HG03175 (cell line): ENCODE results near the gene RASIP1.
A peak's percentile ranks its signal among the peaks of the same experiment; 100 is the strongest.
"Not testable (repeated sequence)": the region's sequence is repeated elsewhere in the genome, so short reads cannot be mapped to it uniquely, and the experiment has no call there.

Experiments
- ATAC-seq: cut with Tn5 transposase; IDR thresholded peaks from one replicate; pipeline ENCODE4 v1.9.1; 2021; ENCODE audit warnings: mild to moderate bottlenecking, moderate library complexity; ENCODE audit not compliant: unreplicated experiment

The RASIP1 gene

DNA sequence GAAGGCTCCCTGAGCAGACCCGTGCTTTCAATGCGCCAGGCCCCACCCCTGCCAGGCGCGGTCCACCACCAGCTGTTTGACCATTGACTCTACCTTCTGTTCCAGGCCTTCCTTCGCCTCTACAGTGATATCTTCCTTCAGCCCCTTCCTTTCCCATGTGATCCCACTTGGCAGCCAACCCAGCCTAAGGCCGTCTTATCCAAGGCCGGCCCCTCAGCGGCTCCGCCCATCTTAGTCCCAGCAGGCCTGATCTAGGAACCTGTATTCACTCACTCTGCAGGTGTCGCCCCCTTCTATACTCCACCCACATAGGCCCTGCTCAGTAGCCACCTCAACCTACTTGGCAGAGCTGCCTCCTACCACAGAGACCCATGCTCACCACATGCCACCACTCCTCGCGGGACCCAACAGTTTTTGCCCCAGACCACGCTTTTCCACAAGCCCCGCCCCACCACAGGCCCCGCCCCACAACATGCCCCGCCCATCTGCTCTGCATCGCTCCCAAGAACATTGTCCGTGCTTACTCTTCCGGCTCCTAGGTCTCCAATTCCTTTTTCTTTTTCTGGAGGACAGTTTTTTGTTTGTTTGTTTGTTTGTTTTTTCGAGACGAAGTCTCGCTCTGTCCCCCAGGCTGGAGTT, 2.9 kb downstream of the RASIP1 start:
- no peak for ATAC-seq

DNA sequence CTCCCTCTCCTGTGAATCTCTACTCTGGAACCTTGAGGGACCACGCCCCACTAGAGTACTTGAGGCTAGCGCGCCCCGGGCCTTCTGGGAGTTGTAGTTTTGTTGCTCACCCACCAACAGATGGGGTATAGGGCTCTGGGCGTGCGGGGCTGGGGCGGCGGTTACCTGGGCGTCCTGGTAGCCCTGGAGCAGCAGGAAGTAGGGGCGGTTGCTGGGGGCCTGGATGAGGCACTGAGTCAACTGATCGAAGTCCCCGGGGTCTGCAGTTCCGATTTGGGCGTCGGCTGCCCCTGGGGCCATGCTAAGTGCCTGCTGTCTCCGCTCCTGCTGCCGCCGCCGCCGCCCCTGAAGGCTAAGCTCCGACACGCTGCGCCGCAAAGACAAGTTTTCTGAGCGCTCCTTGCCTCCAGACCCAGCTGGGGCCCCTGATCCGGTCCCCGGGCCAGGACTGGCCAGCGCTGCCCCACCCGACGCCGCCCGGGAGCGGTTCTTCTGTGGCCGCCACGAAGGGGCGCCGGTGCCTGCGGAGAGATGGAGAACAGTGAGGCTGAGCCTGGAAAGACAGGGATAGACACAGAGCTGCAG, 5.3 kb downstream of the RASIP1 start:
- ATAC-seq = no peak

DNA sequence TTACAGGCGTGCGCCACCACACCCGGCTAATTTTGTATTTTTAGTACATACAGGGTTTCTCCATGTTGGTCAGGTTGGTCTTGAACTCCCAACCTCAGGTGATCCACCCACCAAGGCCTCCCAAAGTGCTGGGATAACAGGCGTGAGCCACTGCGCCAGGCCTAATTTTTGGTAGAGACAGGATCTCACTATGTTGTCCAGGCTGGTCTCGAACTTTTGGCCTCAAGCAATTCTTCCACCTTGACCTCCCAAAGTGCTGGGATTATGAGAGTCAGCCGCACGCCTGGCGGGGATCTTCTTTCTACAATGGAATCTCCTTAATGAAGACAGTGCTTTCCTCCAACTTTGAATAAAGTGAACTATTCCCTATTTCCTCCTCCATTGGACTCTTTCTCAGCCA, 5.8 kb downstream of the RASIP1 start:
- no peak for ATAC-seq

DNA sequence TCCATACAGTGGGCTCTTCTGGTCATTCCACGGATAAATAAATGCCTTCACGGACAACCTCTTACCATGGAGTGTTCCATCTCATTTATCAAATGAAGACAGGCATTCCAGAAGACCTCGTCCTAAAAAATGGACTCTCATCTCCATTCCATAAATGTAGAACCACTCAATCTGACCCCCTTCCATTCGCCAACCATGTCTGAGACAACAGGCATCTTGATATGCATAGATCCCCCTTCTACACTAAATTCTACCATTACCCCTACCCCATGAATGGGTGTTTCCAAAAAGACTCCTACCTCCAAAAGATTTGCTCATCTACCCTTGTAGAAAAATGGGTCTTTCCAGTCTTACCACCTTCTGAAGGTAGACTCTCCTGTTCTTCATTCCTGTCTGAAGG, 9.0 kb downstream of the RASIP1 start:
- no peak for ATAC-seq

DNA sequence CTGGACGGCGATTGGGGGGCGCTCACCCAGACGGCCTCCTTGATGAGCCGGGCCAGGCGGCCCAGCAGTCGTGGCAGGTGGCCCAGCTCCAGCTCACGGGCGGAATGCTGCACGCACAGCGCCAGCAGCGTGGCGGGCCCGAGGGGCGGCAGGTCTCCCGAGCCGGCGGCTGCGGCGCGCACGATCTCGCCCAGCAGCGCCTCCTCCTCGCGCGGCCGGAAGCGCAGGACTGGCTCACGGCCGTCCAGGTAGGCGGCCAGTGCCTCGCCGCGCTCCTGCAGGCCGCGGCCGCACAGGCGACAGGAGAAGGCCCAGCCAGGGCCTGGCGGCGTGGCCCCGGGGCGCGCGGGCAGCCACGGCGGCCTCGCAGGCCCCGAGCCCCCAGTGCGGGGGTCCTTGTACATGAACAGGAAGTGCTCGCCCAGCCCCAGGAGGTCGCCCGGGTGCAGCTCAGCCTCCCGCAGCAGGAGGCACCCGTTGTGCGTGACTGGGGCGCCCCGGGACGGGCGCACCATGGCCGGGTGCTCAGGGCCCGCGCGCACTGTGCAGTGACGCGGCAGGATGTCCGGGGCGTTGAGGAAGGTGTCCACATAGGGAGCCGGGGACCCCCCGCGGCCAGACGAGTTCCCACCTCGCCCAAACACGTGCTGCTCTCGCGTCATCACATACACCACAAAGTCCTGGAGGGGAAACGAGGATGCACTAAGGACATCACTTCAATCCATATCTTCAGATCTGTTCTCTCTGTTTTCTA, 11.3 kb downstream of the RASIP1 start:
- ATAC-seq = no peak

DNA sequence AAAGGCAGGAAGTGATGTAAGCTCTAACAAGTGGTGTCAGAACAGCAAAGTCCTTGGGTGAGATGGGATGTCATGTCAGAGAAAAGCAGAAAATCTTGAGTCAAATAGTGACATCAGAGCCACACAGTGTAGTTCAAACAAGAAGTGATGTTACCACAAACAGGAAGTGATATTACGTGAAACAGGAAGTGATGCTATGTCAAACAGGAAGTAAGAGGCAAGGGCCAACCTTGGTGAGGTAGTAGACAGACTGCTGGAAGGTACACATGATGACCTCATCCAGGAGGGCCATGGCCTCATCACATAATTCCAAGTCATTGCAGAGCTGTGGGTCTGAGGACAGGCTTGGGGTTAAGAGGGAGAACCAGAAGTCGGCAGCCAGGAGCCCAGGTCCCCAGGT, 13.9 kb downstream of the RASIP1 start:
- ATAC-seq = no peak

DNA sequence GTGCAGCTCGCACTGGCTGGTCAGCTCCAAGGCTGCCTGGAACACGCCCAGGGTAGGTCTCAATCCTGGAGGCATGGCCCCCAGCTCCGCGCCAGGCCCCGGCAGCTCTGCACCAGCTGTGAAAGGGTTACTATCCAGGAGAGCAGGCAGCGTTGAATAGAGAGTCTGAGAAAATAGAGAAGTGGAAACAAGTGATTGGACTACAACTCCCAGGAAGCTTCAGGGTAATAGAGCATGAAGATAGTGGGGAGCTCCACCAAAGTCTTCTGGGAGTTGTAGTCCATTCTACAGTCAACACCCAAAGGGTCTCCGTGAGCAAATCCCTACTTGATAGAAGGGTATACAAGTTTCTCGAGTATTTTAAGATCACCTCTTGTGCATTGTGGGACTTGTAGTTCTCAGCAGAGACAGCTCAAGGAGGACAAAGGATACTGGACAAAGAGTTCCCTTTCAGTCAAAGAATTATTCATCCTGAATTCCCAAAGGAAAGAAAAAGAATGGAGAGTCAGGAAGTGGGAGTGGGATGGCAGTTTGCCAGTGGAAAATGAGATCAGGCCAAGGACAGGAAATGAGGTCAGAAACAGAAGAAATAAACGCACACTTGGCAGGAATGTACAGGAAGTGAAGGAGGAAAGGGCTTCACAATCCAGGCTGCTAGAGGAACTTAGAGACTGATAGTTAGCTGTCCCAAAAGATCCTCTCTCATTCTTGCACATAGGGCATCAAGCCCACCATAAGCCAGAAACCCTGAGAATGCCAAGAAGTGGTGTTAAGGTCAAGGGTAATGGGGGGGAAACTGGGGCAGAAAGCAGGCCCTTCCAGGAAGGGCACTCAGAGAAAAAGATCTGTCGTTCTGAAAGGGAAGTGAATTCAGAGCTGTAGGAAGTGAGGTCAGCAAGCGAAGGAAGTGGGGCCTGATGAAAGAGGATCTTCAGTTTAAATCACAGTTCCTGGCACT, 15.3 kb downstream of the RASIP1 start:
- ATAC-seq = no peak

DNA sequence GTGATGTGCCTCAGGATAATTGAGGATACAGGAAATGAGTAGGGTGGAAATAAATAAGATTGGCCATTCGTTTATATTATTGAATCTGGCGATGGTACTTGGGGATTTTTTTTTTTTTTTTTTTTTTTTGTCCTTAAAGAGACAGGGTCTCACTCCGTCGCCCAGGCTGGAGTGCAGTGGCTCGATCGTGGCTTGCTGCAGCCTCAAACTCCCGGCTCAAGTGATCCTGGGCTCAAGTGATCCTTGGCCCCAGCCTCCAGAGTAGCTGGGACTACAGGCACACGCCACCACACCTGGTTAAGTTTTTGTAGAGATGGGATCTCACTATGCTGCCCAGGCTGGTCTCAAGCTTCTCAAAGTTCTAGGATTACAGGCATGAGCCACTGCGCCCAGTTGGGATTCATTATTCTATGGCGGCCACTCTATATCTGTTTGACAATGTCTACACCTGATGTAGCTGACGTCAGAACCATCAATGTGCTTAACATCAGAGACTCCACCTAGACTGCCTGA, 18.2 kb downstream of the RASIP1 start:
- no peak for ATAC-seq

DNA sequence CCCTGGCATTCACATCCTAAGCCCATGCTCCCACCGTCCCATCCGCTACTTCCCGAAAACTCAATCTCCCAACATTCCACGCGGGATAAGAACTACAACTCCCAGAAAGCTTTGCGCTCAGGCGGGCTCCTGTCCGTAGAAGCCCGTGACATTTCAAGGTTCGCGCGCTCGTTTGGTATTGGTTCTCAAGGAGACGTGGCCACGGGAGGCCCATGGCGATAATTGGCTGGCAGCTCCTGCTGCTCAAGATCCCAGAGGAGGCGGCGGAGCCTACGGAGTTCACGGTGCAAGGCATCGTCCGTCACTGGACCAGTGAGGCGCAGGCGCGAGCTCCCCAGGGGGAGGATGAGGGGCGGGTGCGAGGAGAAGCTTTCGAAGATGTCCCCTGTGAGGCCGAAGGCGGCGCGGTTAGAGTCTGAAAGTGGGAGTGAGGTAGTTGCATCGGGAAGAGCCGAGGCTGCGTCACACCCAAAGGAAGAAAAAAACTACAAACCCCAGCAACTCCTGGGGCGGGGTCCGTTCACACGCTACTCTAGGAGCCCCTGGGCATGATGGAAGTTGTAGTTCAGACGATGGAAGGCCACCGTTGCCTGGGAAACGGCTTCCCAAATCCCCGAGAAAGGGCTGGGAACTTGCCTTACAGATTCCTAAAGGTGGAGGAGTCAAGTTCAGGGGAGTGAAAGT, 19.7 kb downstream of the RASIP1 start:
- peak; percentile 78 for ATAC-seq

DNA sequence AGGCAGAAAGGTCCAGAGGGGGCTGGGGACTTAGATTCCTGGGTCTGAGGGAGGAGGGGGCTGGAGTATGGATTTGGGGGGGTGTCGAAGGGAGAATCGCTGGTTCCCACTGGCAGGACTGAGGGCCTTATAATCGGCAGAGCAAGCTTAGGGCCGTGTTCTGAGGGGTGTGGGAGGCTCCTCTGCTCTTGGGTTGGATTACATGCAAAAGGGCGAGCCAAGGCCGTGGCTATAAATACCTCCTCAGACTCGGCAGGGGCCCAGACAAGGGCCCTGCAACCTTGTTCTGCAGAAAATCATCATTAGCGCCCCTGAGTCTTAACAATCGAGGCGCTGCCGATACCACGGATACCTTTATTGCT, 20.2 kb downstream of the RASIP1 start:
- ATAC-seq = no peak

DNA sequence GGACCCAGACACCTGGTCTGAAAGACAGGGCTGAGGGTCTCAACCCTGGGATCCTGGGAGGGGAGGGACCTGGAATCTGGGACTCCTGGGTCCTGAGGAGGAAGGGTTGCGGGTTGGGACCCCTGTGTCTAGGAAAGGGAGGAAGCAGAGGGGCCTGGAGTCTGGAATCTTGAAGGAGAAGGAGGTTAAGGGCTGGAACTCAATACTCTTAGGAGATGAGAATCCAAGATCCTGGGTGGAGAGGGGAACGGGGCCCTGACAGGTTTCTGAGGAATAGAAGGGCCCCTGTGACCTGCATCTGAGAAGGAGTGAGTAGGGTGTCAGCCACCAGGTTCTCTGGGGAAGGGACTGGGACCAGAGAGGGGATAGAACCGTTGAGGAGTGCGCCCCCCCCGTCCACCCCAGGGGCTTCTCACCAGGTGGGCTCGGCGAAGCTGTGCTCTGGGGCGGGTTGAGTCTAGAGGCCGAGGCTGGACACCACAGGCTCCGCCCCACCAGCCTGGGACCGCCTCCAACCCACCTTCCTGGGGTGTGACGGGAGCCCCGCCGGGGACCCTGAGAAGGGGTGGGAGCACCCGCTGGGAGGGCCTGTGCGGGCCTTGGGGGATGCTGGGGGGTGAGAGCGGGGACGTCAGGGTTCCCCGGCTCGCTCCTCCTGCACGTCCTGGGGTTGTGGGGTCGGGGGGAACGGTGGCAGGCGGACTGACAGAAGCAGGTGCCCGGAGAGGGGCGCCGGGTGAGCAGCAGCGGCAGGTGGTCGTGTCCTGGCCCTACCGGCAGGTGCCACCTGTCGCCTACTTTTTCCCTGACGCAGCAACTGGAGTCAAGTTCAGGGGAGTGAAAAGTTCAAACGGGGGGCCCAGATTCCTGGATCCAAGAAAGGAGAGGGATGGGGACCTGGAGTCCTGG, 20.9 kb downstream of the RASIP1 start, which contains the start of gene MAMSTR:
Gene MAMSTR (minus strand): TSS at position 463 of the 909 bp plus-strand sequence. CDS start 694 bp downstream, outside the sequence.
- ATAC-seq = no peak

DNA sequence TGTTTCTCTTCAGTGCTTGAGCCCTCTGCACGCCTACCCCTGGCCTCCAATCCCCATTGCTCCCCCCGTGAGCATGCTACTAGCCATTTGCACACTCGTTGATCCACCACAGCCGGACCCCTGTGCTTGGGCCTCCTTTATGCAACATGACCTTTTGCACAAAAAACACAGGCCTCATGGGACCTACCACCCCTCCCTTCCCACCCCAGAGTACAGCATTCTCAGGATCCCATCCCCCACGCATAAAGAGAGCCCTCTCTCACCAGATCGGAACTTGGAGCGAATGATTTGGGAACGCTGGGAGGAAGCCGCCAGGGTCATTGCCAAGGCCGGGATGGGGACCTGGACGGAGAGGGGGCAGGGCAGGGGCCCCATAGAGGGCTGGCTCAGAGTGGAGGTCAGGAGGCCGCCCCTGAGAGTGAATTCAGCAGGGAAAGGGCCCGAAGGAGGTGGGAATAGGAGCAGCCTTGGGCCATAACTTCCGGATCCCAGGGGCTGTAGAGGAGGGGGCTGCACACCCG, 21.6 kb downstream of the RASIP1 start:
- no peak for ATAC-seq

DNA sequence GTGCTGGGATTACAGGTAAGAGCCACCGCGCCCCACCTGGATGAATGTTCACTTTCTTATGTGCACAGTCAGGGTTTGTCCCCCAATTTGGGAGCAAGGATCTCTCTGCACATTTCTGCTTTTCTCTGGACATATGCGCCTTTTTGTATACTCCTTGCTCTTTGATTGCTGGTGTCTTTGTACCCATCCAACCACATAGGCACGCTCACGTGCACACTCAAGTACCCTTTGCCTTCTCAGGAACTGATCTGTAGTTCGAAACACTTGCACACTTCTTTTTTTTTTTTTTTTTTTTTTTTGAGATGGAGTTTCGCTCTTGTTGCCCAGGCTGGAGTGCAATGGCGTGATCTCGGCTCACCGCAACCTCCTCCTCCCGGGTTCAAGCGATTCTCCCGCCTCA, 22.3 kb downstream of the RASIP1 start:
- not testable (repeated sequence) for ATAC-seq

DNA sequence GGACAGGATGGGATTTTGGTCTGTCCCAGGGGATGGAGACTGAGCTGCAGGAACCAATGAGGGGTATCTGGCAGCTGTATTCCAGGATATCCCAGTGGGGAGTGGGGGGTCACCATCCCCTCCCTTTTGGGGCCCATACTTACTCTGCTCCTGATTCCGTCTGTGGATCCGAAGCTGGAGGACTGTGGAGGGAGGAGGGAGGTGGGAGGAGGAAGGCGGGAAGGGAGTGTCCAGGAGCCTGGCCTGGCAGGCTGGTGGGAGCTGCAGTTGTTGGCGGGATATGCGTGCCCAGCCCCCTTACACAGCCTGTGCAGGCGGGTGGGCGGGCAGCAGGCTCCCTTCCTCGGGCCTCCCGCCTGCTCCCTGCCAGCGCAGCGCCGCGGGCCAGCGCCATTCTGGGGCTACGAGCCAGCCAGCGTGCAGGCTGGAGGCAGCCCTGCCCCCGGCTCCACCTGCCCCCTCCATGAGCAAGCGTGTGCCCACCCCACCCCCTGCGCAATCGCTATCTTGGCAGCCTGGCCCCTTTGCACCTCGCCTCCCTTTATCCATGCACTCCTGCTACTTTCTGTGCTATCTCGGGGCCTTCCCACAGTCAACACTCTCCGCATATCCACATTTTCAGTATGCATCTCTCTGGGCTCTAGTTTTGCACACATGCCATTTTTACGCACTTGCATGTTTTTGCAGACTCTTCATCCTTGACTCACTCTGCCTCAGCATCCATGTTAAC, 23.7 kb downstream of the RASIP1 start:
- ATAC-seq = no peak

DNA sequence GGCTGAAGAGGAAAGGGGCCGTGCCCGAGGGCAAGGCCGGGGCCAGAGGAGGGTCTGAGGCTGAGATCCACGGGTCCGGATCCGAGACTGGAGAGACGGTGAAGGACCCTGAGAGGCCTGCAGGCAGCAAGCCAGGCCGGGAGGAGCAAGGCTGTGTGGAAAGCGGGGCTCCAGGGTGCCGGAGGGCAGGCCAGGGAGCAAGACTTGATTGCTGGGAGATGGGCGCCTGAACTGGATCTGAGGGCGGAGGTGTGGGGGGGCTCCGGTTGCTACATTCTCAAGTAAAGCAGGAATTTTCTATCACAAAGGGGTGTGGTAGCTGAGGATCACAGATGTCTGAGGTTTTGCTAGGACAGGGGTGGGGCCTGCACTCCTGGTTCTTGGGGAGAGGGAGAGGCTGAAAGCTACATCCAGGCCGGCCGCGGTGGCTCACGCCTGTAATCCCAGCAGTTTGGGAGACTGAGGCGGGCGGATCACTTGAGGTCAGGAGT, 24.7 kb downstream of the RASIP1 start:
- ATAC-seq = no peak

DNA sequence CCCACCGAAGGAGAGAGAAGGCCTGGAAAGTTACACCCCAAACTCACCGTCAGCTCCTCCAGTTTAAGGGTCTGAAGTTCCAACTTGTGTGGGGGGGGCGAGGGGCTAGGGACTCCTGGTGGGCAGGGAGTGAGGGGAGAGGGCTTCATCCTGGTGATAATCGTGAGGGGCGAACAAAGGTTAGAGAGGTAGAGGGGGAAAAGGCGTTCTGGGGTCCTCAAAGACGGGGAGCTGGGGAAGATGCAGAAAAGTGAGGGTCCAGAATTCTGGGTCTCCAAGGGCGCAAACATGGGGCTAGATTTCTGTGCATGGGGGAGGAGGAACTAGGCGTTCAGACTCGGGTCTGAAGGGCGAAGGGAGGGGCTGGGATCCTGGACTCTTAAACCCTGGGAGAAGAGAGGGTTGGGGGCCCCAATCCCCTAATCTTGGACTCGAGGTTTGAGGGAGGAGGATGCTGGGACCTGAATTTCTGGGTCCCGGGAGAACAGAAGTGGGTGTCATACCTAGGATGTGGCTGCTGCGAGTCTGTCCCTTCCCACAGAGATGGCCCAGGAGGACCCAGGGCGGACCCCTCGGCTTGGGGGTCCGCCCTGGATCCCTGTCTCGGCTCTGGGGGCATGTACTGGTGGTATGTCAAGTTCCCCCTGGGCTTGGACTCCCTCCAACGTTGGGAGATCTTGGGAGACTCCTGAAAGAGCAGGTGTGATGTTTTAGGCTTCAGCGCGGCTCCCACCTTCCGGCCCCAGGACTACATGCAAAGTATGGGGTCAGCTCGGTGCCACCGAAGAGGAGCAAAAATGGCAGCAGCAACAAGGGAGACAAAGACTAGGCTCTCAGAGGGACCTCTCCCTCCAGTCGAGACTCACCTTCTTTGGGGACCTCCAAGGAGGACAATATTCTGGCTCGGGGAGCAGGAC, 25.4 kb downstream of the RASIP1 start:
- no peak for ATAC-seq
